Astrocyte (in vitro differentiated cells and primary cell): Measurements from ENCODE around the gene NCF4. TPM values are rescaled to one million over a fixed set of nuclear protein-coding genes. Genes with fewer than 3 reads are reported as not detected.

Experiments
- DNase-seq: peaks from one replicate; pipeline ENCODE4 v3.0.0-alpha.2; 2010; ENCODE audit warnings: low read depth
- FAIRE-seq: peaks from 2 replicates; lab custom pipeline; 2011; peaks lifted over from hg19 to GRCh38; lab: Jason Lieb, UNC
- H2AFZ ChIP-seq: 2 replicates; pipeline ENCODE4 v1.6.0; 2012; ENCODE audit warnings: low read depth, low read length, inconsistent platforms
- H3K27ac ChIP-seq: 2 replicates; pipeline ENCODE4 v1.5.1; 2011; ENCODE audit warnings: low read depth, low read length, inconsistent platforms
- H3K27me3 ChIP-seq: 2 replicates; pipeline ENCODE4 v1.6.0; 2011; ENCODE audit warnings: low read length, inconsistent platforms; ENCODE audit not compliant: insufficient read depth
- H3K36me3 ChIP-seq: 2 replicates; pipeline ENCODE4 v1.5.1; 2011; ENCODE audit warnings: low read length, inconsistent platforms; ENCODE audit not compliant: insufficient read depth
- H3K4me1 ChIP-seq: 2 replicates; pipeline ENCODE4 v1.5.1; 2011; ENCODE audit warnings: low read length, inconsistent platforms; ENCODE audit not compliant: insufficient read depth
- H3K4me2 ChIP-seq: 2 replicates; pipeline ENCODE4 v1.6.0; 2012; ENCODE audit warnings: low read length, inconsistent platforms
- H3K4me3 ChIP-seq: 2 replicates; pipeline ENCODE4 v1.5.1; 2011; ENCODE audit warnings: low read depth, mild to moderate bottlenecking, low read length, inconsistent platforms; ENCODE audit not compliant: insufficient read depth
- H3K79me2 ChIP-seq: 2 replicates; pipeline ENCODE4 v1.6.0; 2012; ENCODE audit warnings: mild to moderate bottlenecking, low read length, inconsistent platforms; ENCODE audit not compliant: insufficient read depth
- H3K9ac ChIP-seq: 2 replicates; pipeline ENCODE4 v1.6.0; 2012; ENCODE audit warnings: mild to moderate bottlenecking, low read length, inconsistent platforms
- H3K9me3 ChIP-seq: 2 replicates; pipeline ENCODE4 v1.5.1; 2012; ENCODE audit warnings: low read depth, mild to moderate bottlenecking, low read length, inconsistent platforms; ENCODE audit not compliant: insufficient read depth
- H4K20me1 ChIP-seq: 2 replicates; pipeline ENCODE4 v1.6.0; 2012; ENCODE audit warnings: low read length, inconsistent platforms; ENCODE audit not compliant: insufficient read depth
- H3K27ac Mint-ChIP-seq: one replicate; pipeline ENCODE4 v1.8.0; 2021; ENCODE audit warnings: mild to moderate bottlenecking, mixed read lengths; ENCODE audit not compliant: unreplicated experiment
- H3K27me3 Mint-ChIP-seq: one replicate; pipeline ENCODE4 v1.8.0; 2021; ENCODE audit warnings: low read depth, mixed read lengths; ENCODE audit not compliant: unreplicated experiment
- H3K36me3 Mint-ChIP-seq: one replicate; pipeline ENCODE4 v1.8.0; 2021; ENCODE audit warnings: low read depth, mixed read lengths; ENCODE audit not compliant: unreplicated experiment
- H3K4me1 Mint-ChIP-seq: one replicate; pipeline ENCODE4 v1.8.0; 2021; ENCODE audit warnings: low read depth, mixed read lengths; ENCODE audit not compliant: unreplicated experiment
- H3K4me3 Mint-ChIP-seq: one replicate; pipeline ENCODE4 v1.8.0; 2021; ENCODE audit warnings: mild to moderate bottlenecking, moderate library complexity, mixed read lengths; ENCODE audit not compliant: unreplicated experiment
- H3K9me3 Mint-ChIP-seq: one replicate; pipeline ENCODE4 v1.8.0; 2021; ENCODE audit warnings: mild to moderate bottlenecking, mixed read lengths; ENCODE audit not compliant: unreplicated experiment
- EZH2 ChIP-seq: IDR thresholded peaks from 2 replicates; pipeline ENCODE4 v1.6.1; 2012; ENCODE audit warnings: mild to moderate bottlenecking, low read length, inconsistent platforms; ENCODE audit not compliant: insufficient read depth
- total RNA-seq: library from RNA; stranded (reverse); gene quantifications from 2 replicates; pipeline ENCODE4 v1.2.1, GENCODE V29; 2021
- TF ChIP-seq, protein P1 (sequence below): IDR thresholded peaks from 2 replicates; pipeline ENCODE4 v1.5.1; 2011; ENCODE audit warnings: low read depth, mild to moderate bottlenecking, inconsistent platforms, low read length, moderate library complexity; ENCODE audit not compliant: insufficient read depth

NCF4 gene
- total RNA-seq, 1 donor from 2014 or later: not detected

- Mint-ChIP-seq H3K9me3 (peaks cover 28% of the 10 kb centered on the region), H3K36me3 (no peaks in the 10 kb centered on the region), H3K4me1 (no peaks in the 10 kb centered on the region), H3K4me3 (no peak overlapping the region), H3K27me3 (peaks cover 3% of the 10 kb centered on the region), H3K27ac (no peak overlapping the region)
- H3K4me3 ChIP-seq: no peak overlapping the region
- H4K20me1 ChIP-seq: no peaks in the 10 kb centered on the region
- H3K27me3 ChIP-seq: peaks cover 4% of the 10 kb centered on the region
- H3K9me3 ChIP-seq: no peaks in the 10 kb centered on the region
- TF ChIP-seq EZH2: no peak
- TF ChIP-seq, protein P1, sequence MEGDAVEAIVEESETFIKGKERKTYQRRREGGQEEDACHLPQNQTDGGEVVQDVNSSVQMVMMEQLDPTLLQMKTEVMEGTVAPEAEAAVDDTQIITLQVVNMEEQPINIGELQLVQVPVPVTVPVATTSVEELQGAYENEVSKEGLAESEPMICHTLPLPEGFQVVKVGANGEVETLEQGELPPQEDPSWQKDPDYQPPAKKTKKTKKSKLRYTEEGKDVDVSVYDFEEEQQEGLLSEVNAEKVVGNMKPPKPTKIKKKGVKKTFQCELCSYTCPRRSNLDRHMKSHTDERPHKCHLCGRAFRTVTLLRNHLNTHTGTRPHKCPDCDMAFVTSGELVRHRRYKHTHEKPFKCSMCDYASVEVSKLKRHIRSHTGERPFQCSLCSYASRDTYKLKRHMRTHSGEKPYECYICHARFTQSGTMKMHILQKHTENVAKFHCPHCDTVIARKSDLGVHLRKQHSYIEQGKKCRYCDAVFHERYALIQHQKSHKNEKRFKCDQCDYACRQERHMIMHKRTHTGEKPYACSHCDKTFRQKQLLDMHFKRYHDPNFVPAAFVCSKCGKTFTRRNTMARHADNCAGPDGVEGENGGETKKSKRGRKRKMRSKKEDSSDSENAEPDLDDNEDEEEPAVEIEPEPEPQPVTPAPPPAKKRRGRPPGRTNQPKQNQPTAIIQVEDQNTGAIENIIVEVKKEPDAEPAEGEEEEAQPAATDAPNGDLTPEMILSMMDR: no peak
- no peak overlapping the region for H3K27ac ChIP-seq
- H2AFZ ChIP-seq: no peak overlapping the region
- H3K4me1 ChIP-seq: no peaks in the 10 kb centered on the region
- no peak overlapping the region for H3K4me2 ChIP-seq
- DNase-seq (peak; percentile 21), FAIRE-seq (no peak)
- no peaks in the 10 kb centered on the region for H3K36me3 ChIP-seq
- H3K79me2 ChIP-seq: no peaks in the 10 kb centered on the region
- no peak overlapping the region for H3K9ac ChIP-seq
These were observed 23.7 kb downstream of the NCF4 start for GRCh38 chr22:36884349-36885158.

- Histone ChIP-seq H3K9ac (no peak overlapping the region), H3K27me3 (peaks cover 4% of the 10 kb centered on the region), H3K4me1 (no peaks in the 10 kb centered on the region), H3K36me3 (no peaks in the 10 kb centered on the region), H3K4me3 (no peak overlapping the region), H3K9me3 (no peaks in the 10 kb centered on the region), H2AFZ (no peak overlapping the region), H3K4me2 (no peak overlapping the region), H3K79me2 (no peaks in the 10 kb centered on the region), H4K20me1 (no peaks in the 10 kb centered on the region), H3K27ac (no peak overlapping the region)
- DNase-seq (no peak), FAIRE-seq (no peak)
- TF ChIP-seq, protein P1: no peak
- no peak for TF ChIP-seq EZH2
- Mint-ChIP-seq H3K4me1 (no peaks in the 10 kb centered on the region), H3K9me3 (peaks cover 25% of the 10 kb centered on the region), H3K4me3 (no peak overlapping the region), H3K27ac (no peak overlapping the region), H3K27me3 (peaks cover 3% of the 10 kb centered on the region), H3K36me3 (no peaks in the 10 kb centered on the region)
These were observed 24.7 kb downstream of the NCF4 start for GRCh38 chr22:36885474-36885873.

GRCh38 chr22:36886016-36886415 is 25.2 kb downstream of the NCF4 start:
- no peaks in the 10 kb centered on the region for H3K4me1 Mint-ChIP-seq
- H3K4me3 Mint-ChIP-seq: no peak overlapping the region

More at GRCh38 chr22:36886016-36886415, 25.2 kb downstream of the NCF4 start:
- Histone ChIP-seq H3K27me3 (peaks cover 4% of the 10 kb centered on the region), H3K79me2 (no peaks in the 10 kb centered on the region), H4K20me1 (no peaks in the 10 kb centered on the region), H3K9me3 (no peaks in the 10 kb centered on the region), H3K4me1 (no peaks in the 10 kb centered on the region), H3K9ac (no peak overlapping the region), H3K4me3 (no peak overlapping the region), H3K4me2 (no peak overlapping the region), H3K36me3 (no peaks in the 10 kb centered on the region), H2AFZ (no peak overlapping the region), H3K27ac (no peak overlapping the region)
- no peak for TF ChIP-seq EZH2
- TF ChIP-seq, protein P1: no peak
- Mint-ChIP-seq H3K36me3 (no peaks in the 10 kb centered on the region), H3K27me3 (peaks cover 3% of the 10 kb centered on the region), H3K9me3 (peaks cover 21% of the 10 kb centered on the region), H3K27ac (no peak overlapping the region)
- FAIRE-seq (no peak), DNase-seq (no peak)
